Measurements from ENCODE around the gene SPACA1.
"Not testable (repeated sequence)": the region's sequence is repeated elsewhere in the genome, so short reads cannot be mapped to it uniquely, and the experiment has no call there.

The SPACA1 gene, protein sequence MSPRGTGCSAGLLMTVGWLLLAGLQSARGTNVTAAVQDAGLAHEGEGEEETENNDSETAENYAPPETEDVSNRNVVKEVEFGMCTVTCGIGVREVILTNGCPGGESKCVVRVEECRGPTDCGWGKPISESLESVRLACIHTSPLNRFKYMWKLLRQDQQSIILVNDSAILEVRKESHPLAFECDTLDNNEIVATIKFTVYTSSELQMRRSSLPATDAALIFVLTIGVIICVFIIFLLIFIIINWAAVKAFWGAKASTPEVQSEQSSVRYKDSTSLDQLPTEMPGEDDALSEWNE

DNA sequence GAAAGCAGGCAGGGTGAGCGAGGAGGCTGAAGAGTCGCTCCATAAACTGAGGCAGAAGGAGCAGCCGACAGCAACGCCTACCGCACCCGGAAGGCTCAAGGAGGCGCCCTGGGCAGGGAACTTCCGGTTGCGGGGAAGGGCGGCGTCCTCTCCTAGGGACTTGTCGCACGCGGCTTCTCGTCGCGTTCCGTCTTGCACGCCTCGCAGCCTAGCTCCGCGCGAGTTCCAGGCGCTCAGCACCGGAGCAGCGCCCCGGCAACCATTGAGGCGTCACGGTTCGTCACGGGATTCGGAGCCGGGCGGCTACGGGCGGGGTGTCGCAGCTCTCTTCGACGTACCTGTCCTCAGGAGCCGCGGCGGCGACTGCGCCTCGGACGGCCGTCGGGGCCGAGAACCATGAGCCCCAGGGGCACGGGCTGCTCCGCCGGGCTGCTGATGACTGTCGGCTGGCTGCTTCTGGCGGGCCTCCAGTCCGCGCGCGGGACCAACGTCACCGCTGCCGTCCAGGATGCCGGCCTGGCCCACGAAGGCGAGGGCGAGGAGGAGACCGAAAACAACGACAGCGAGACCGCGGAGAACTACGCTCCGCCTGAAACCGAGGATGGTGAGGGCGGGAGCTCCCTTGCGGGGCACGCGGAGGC lies at the start of gene SPACA1:
Gene SPACA1 (plus strand): TSS at position 332 of the 641 bp plus-strand sequence. CDS start 65 bp downstream, at position 397.
- Histone ChIP-seq H3K9me3 (ENCODE audit: control insufficient read depth, insufficient read depth, low read depth, low read length) (no peaks in the 10 kb centered on the region), H3K27ac (ENCODE audit: extremely low read depth, low read depth, low read length) (no peak within 1 kb of the TSS), H3K4me1 (ENCODE audit: control insufficient read depth, insufficient read depth, low read length) (no peaks in the 10 kb centered on the region), H3K4me3 (ENCODE audit: low read depth, low read length) (no peak within 1 kb of the TSS), H3K36me3 (ENCODE audit: control insufficient read depth in 2 of 2, insufficient read depth in 1 of 2, low read length in 2 of 2) (no peaks in the 10 kb centered on the region)
- TF ChIP-seq ZSCAN23 (tag by site-specific recombination; IDR thresholded peaks at IDR 0.05) (no peak), ZNF629 (tag by site-specific recombination; IDR thresholded peaks at IDR 0.05) (no peak)
- ChIA-PET POLR2A (no interaction called here), CTCF (no interaction called here)

DNA sequence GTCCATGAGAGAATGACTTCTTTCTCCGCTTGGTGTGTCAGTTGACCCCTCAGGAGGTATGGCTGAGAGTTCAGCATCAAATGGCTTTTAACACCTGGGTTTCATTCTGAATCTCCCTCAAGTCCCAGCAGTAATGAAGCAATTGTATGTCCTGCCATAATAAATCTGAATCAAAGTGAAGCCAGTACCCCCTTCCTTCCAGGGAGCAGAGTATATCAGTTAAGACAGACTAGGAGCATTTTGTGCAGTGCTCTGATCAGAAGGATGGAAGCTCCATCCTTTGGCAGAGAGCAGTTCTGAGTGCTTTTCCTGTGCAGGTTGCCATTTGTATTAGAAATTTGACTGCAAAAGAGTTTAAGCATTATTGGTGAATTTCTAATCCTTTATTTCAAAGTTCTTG lies 46.9 kb upstream of the SPACA1 start:
- Histone ChIP-seq H3K36me3 (ENCODE audit: control insufficient read depth in 2 of 2, insufficient read depth in 1 of 2, low read length in 2 of 2) (no peaks in the 10 kb centered on the region), H3K4me3 (ENCODE audit: low read depth, low read length) (no peak overlapping the region), H3K27ac (ENCODE audit: extremely low read depth, low read depth, low read length) (no peak overlapping the region), H3K9me3 (ENCODE audit: control insufficient read depth, insufficient read depth, low read depth, low read length) (no peaks in the 10 kb centered on the region), H3K4me1 (ENCODE audit: control insufficient read depth, insufficient read depth, low read length) (no peaks in the 10 kb centered on the region)
- TF ChIP-seq ZNF664 (tag by site-specific recombination; IDR thresholded peaks at IDR 0.05), result no peak
- no peak for TF ChIP-seq ZSCAN23 (tag by site-specific recombination; IDR thresholded peaks at IDR 0.05)
- no peak for TF ChIP-seq ZFHX2 (tag by site-specific recombination; conservative IDR thresholded peaks at IDR 0.05)
- TF ChIP-seq ZNF561 (tag by site-specific recombination; IDR thresholded peaks at IDR 0.05; ENCODE audit: borderline replicate concordance), result no peak
- TF ChIP-seq ZNF596 (tag by site-specific recombination; IDR thresholded peaks at IDR 0.05), result no peak
- no peak for TF ChIP-seq ZNF23 (tag by site-specific recombination; IDR thresholded peaks at IDR 0.05; ENCODE audit: borderline replicate concordance)
- no peak for TF ChIP-seq ZNF292 (tag by site-specific recombination; IDR thresholded peaks at IDR 0.05; ENCODE audit: borderline replicate concordance, low read depth)
- TF ChIP-seq SCRT2 (tag by site-specific recombination; IDR thresholded peaks at IDR 0.05), result no peak
- ChIA-PET POLR2A (no interaction called here), CTCF (no interaction called here)

DNA sequence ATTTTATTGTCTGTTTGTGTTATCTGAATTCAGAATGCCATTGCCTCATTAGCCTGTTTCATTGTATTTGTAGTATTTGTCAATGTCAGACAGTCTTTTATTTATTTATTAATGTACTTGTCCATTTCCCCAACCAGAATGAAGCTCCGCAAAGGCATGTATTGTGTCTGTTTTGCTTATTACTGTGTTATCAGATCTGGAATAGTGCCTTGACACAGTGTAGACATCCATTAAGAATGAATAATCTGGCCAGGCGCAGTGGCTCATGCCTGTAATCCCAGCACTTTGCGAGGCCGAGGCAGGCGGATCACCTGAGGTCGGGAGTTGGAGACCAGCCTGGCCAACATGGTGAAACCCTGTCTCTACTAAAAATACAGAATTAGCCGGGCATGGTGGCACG lies 46.4 kb upstream of the SPACA1 start:
- H3K27ac ChIP-seq (ENCODE audit: extremely low read depth, low read depth, low read length); H3K4me1 ChIP-seq (ENCODE audit: control insufficient read depth, insufficient read depth, low read length); H3K9me3 ChIP-seq (ENCODE audit: control insufficient read depth, insufficient read depth, low read depth, low read length); POLR2A ChIA-PET; H3K36me3 ChIP-seq (ENCODE audit: control insufficient read depth in 2 of 2, insufficient read depth in 1 of 2, low read length in 2 of 2); H3K4me3 ChIP-seq (ENCODE audit: low read depth, low read length): not testable (repeated sequence)
- CTCF ChIA-PET, result interaction anchor here (0.6 kb wide), 1 partner anchor 13 kb away, joined by 3 read pairs; no protein-coding TSS in a partner anchor

DNA sequence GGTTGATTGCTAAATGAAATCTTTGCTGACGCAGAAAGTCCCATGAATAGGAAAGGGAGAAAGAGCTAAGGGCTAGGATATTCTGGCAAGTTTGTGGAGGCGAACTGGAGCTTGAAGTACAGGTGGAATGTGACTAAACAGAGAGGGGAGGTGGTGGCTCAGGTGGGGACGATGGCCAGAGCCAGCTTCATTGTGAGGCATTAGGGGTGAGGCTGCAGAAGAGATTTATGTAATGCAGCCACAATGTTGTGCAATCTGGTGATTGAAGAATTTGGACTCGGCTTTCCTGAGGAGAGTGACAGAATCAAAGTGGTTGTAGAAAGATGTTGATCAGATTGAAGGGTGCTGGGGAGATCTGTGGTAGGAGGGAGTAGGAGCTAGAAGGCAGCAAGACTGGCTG lies 42.9 kb upstream of the SPACA1 start:
- no peaks in the 10 kb centered on the region for H3K9me3 ChIP-seq (ENCODE audit: control insufficient read depth, insufficient read depth, low read depth, low read length)
- POLR2A ChIA-PET, result no interaction called here
- TF ChIP-seq, protein P1, sequence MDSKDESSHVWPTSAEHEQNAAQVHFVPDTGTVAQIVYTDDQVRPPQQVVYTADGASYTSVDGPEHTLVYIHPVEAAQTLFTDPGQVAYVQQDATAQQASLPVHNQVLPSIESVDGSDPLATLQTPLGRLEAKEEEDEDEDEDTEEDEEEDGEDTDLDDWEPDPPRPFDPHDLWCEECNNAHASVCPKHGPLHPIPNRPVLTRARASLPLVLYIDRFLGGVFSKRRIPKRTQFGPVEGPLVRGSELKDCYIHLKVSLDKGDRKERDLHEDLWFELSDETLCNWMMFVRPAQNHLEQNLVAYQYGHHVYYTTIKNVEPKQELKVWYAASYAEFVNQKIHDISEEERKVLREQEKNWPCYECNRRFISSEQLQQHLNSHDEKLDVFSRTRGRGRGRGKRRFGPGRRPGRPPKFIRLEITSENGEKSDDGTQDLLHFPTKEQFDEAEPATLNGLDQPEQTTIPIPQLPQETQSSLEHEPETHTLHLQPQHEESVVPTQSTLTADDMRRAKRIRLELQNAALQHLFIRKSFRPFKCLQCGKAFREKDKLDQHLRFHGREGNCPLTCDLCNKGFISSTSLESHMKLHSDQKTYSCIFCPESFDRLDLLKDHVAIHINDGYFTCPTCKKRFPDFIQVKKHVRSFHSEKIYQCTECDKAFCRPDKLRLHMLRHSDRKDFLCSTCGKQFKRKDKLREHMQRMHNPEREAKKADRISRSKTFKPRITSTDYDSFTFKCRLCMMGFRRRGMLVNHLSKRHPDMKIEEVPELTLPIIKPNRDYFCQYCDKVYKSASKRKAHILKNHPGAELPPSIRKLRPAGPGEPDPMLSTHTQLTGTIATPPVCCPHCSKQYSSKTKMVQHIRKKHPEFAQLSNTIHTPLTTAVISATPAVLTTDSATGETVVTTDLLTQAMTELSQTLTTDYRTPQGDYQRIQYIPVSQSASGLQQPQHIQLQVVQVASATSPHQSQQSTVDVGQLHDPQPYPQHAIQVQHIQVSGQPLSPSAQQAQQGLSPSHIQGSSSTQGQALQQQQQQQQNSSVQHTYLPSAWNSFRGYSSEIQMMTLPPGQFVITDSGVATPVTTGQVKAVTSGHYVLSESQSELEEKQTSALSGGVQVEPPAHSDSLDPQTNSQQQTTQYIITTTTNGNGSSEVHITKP (tag by site-specific recombination; IDR thresholded peaks at IDR 0.05), result peak; percentile 11; the same call in 1 of the 2 replicates
- TF ChIP-seq ZNF558 (tag by site-specific recombination; IDR thresholded peaks at IDR 0.05), result no peak
- H3K4me1 ChIP-seq (ENCODE audit: control insufficient read depth, insufficient read depth, low read length), result no peaks in the 10 kb centered on the region
- H3K4me3 ChIP-seq (ENCODE audit: low read depth, low read length), result no peak overlapping the region
- H3K27ac ChIP-seq (ENCODE audit: extremely low read depth, low read depth, low read length), result no peak overlapping the region
- CTCF ChIA-PET, result no interaction called here
- H3K36me3 ChIP-seq (ENCODE audit: control insufficient read depth in 2 of 2, insufficient read depth in 1 of 2, low read length in 2 of 2), result no peaks in the 10 kb centered on the region

Data from HEK293 (cell line).